ENCODE results near the gene MSI2.

MSI2 gene

DNA sequence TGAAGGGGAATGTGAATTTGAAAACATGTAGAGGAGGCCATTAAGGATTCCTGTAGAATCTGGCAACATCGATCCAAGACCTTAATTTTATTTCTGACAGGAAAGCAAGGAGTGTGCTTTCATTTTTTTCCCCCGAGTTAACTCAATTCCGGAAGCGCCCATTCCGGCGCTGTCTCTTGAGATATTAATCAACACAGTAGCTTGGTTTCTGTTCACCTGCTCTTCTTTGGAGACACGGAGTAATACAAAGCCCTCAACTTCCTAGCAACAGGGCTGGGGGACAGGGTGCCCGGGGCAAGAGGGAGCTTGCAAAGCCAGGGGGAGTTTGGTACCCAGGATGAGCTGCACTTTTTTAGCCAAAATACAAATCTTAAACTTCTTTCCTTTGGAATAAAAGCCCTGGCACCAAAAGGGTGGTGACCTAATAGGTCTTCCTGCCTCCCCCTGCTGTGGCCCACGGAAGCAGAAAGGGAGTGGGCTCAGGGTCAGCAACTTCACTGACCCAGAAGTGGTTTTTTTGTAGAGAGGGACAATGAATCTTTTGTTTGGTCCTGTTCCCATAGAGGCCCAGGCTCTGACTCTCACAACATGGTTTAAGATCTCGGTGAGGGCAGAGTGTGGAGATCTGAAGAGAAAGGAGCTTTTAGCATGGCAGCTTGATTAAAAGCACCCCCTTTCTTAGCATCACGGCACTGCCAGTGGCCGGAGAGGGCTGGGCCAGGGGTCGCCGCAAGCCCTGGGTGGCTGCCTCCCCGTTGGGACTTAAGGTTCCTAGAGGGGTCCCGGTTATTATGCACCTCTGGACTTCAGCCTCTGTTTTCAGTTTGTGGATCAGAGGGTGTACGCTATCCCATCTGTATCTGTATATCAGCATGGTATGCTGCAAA is 281.4 kb downstream of the MSI2 start:
- Histone ChIP-seq H3F3A (ENCODE audit: insufficient read depth, low read length) (no peaks in the 10 kb centered on the region), H3K36me3 (ENCODE audit: insufficient read depth, low read length) (peaks cover 41% of the 10 kb centered on the region; the same call in 1 of the 2 replicates), H3K27me3 (ENCODE audit: insufficient read depth, low read length) (no peaks in the 10 kb centered on the region), H3K9me2 (ENCODE audit: low read depth, low read length) (no peaks in the 10 kb centered on the region), H3K4me2 (ENCODE audit: low read length) (peak overlapping the region; percentile 41), H2AFZ (ENCODE audit: low read length) (no peak overlapping the region), H3K4me1 (ENCODE audit: insufficient read depth, low read length, severe bottlenecking) (peaks cover 82% of the 10 kb centered on the region), H3K79me2 (ENCODE audit: insufficient read depth, low read length) (no peaks in the 10 kb centered on the region), H3K9ac (ENCODE audit: low read length) (peak overlapping the region; percentile 52), H3K4me3 (ENCODE audit: low read depth, low read length, poor library complexity, severe bottlenecking) (no peak overlapping the region), H4K20me1 (ENCODE audit: insufficient read depth, low read length) (no peaks in the 10 kb centered on the region), H3K9me3 (ENCODE audit: low read length) (no peaks in the 10 kb centered on the region), H3K27ac (ENCODE audit: low read depth, low read length, poor library complexity, severe bottlenecking) (peak overlapping the region; percentile 99)
- no peak for TF ChIP-seq EZH2 (IDR thresholded peaks at IDR 0.05; ENCODE audit: borderline replicate concordance, low read length)

DNA sequence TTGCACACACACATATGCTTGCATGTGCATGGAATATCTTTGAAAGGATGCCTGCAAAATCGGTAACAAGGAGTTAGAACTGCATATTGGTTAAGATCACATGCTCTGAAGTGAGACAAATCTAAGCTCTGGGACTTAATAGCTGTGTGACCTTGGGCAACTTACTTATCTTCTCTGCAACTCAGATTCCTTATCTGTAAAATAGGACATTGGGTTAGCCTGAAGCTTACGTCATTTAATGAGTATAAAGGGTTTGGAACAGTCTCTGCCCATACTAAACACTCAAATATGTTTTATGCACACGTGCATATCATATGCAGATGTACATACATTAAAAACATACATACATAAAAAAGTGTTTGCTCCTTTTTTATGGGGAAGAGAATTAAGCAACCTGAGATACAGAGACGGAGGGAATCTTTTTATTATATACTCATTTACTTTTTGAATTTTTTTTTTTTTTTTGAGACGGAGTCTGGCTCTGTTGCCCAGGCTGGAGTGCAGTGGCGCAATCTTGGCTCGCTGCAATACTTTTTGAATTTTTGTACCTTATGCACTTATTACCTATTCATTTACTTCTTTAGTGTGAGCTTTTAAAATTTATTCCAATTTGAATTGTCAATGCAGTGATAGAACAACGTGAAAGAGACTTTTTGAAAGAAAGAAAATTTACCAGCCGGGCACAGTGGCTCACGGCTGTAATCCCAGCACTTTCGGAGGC is 282.6 kb downstream of the MSI2 start:
- no peaks in the 10 kb centered on the region for H3K9me3 ChIP-seq (ENCODE audit: low read length)
- H3K4me1 ChIP-seq (ENCODE audit: insufficient read depth, low read length, severe bottlenecking) = peaks cover 87% of the 10 kb centered on the region
- H3K27me3 ChIP-seq (ENCODE audit: insufficient read depth, low read length) = no peaks in the 10 kb centered on the region
- no peak for TF ChIP-seq EZH2 (IDR thresholded peaks at IDR 0.05; ENCODE audit: borderline replicate concordance, low read length)
- TF ChIP-seq, protein P1, sequence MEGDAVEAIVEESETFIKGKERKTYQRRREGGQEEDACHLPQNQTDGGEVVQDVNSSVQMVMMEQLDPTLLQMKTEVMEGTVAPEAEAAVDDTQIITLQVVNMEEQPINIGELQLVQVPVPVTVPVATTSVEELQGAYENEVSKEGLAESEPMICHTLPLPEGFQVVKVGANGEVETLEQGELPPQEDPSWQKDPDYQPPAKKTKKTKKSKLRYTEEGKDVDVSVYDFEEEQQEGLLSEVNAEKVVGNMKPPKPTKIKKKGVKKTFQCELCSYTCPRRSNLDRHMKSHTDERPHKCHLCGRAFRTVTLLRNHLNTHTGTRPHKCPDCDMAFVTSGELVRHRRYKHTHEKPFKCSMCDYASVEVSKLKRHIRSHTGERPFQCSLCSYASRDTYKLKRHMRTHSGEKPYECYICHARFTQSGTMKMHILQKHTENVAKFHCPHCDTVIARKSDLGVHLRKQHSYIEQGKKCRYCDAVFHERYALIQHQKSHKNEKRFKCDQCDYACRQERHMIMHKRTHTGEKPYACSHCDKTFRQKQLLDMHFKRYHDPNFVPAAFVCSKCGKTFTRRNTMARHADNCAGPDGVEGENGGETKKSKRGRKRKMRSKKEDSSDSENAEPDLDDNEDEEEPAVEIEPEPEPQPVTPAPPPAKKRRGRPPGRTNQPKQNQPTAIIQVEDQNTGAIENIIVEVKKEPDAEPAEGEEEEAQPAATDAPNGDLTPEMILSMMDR (IDR thresholded peaks at IDR 0.05; ENCODE audit: low read length) = no peak
- peak overlapping the region; percentile 99 for H3K27ac ChIP-seq (ENCODE audit: low read depth, low read length, poor library complexity, severe bottlenecking)
- H3K9me2 ChIP-seq (ENCODE audit: low read depth, low read length) = no peaks in the 10 kb centered on the region
- H3K9ac ChIP-seq (ENCODE audit: low read length) = peak overlapping the region; percentile 52; the same call in 1 of the 2 replicates
- no peaks in the 10 kb centered on the region for H3F3A ChIP-seq (ENCODE audit: insufficient read depth, low read length)
- H3K4me2 ChIP-seq (ENCODE audit: low read length) = peak overlapping the region; percentile 41; the same call in 1 of the 2 replicates
- H3K36me3 ChIP-seq (ENCODE audit: insufficient read depth, low read length) = peaks cover 30% of the 10 kb centered on the region; the same call in 1 of the 2 replicates
- H3K4me3 ChIP-seq (ENCODE audit: low read depth, low read length, poor library complexity, severe bottlenecking) = no peak overlapping the region
- no peaks in the 10 kb centered on the region for H3K79me2 ChIP-seq (ENCODE audit: insufficient read depth, low read length)
- no peaks in the 10 kb centered on the region for H4K20me1 ChIP-seq (ENCODE audit: insufficient read depth, low read length)
- no peak overlapping the region for H2AFZ ChIP-seq (ENCODE audit: low read length)

DNA sequence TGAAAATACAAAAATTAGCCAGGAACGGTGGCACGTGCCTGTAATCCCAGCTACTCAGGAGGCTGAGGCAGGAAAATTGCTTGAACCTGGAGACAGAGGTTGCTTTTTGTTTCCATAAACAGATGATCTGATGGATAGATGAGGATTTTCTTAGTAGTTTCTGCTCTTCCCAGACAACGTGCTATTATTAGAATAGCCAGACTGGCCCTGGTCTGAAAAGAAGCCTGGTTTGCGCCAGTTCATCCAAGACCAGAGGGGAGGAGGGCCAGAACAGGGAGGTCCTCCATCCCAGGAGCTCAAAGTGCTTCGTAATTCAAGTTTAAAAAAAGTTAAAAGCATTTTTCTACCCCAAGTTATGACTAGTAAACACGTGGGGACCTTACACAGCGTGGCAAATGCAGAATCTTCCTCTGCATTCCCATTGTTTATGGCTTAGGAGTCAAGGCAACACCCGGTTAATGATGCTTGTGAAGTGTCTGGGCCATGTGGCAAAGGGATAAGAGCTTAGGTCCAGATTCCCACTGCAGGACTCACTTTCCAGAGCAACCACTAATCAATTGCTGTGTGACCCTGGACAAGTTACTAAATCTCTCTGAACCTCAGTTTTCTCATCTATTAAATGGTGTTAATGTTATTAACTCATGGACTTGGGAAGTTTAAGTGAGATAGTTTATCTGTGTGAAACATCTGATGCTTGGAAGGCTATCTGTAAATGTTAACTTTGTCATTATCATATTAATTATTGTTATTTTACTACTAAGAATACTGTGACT is 283.4 kb downstream of the MSI2 start:
- Histone ChIP-seq H3K36me3 (ENCODE audit: insufficient read depth, low read length) (peaks cover 26% of the 10 kb centered on the region; the same call in 1 of the 2 replicates), H4K20me1 (ENCODE audit: insufficient read depth, low read length) (no peaks in the 10 kb centered on the region), H3K79me2 (ENCODE audit: insufficient read depth, low read length) (no peaks in the 10 kb centered on the region), H3K4me2 (ENCODE audit: low read length) (no peak overlapping the region), H2AFZ (ENCODE audit: low read length) (no peak overlapping the region), H3K9me3 (ENCODE audit: low read length) (no peaks in the 10 kb centered on the region), H3K4me3 (ENCODE audit: low read depth, low read length, poor library complexity, severe bottlenecking) (no peak overlapping the region), H3K27me3 (ENCODE audit: insufficient read depth, low read length) (no peaks in the 10 kb centered on the region), H3K9me2 (ENCODE audit: low read depth, low read length) (no peaks in the 10 kb centered on the region), H3K4me1 (ENCODE audit: insufficient read depth, low read length, severe bottlenecking) (peaks cover 95% of the 10 kb centered on the region), H3K9ac (ENCODE audit: low read length) (no peak overlapping the region), H3K27ac (ENCODE audit: low read depth, low read length, poor library complexity, severe bottlenecking) (peak overlapping the region; percentile 99), H3F3A (ENCODE audit: insufficient read depth, low read length) (no peaks in the 10 kb centered on the region)
- no peak for TF ChIP-seq EZH2 (IDR thresholded peaks at IDR 0.05; ENCODE audit: borderline replicate concordance, low read length)
- TF ChIP-seq, protein P1 (IDR thresholded peaks at IDR 0.05; ENCODE audit: low read length) = no peak
